DMS114 treated with DMSO at 0.1 percent for 48 hours (cell line): Measurements from ENCODE around the gene SPTB.

Experiments used
- DNase-seq: peaks from one replicate; lab custom pipeline; 2025; ENCODE audit not compliant: unreplicated experiment; lab: John Stamatoyannopoulos, UW

The SPTB gene

GRCh38 chr14:64792871-64793560 is 86.7 kb downstream of the SPTB start:
- no peak for DNase-seq

GRCh38 chr14:64792231-64792630 is 87.5 kb downstream of the SPTB start:
- no peak for DNase-seq

GRCh38 chr14:64790478-64790877 is 89.2 kb downstream of the SPTB start:
- DNase-seq = no peak

DNA sequence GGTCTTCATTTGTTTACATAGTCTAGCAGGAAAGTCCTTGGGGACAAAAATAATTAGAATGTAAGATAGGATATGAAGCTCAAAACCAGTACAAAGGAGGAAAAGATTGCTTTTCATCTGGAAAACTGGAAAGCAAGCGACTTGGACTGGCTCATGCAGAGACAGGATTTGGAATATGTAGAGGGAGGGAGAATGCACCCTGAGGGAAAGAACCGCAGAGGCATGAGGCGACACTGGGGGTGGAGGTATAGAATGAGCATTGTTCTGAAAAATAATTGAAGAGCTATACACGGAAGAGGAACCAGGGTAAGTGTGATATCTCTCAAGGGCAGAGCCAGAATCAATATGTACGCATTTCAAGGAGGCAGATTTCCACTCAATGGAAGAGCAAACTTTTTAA is 90.0 kb downstream of the SPTB start:
- DNase-seq = no peak

DNA sequence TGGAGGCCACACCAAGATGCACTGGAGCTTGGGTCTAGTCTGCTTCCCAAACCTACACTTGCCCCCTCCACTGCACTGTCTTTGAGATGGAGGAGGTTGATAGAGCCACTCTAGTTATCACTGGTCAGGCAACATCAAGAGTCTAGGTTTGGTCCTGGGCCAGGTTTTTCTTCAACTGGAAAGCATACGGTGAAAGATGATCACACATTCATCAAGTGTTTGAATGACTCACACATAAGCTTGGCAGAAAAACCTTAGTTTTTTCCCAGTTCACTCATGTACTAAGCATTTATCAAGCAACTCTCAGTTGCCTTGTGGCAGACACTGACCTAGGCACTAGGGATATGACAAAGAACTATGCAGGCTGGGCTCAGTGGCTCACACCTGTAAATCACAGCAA is 91.0 kb downstream of the SPTB start:
- DNase-seq = no peak

DNA sequence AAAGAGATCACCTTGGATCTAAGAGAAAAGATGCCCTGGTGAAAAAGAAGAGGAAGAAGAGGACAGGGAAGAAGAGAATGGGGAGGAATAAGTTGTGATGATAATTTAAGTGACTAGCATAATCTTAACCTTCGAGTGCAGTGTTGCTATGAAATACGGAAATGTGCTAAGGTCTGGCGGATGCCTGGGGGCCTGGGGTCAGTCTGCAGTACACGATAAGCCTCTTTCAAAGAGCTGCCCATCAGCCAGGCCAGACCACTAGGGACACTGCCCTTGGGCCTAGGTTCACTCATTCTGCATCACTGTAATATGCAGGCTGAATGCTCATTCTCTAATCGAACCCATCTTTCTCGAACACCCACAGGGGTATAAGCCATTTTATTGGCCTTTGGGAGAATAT is 92.1 kb downstream of the SPTB start:
- DNase-seq = no peak

DNA sequence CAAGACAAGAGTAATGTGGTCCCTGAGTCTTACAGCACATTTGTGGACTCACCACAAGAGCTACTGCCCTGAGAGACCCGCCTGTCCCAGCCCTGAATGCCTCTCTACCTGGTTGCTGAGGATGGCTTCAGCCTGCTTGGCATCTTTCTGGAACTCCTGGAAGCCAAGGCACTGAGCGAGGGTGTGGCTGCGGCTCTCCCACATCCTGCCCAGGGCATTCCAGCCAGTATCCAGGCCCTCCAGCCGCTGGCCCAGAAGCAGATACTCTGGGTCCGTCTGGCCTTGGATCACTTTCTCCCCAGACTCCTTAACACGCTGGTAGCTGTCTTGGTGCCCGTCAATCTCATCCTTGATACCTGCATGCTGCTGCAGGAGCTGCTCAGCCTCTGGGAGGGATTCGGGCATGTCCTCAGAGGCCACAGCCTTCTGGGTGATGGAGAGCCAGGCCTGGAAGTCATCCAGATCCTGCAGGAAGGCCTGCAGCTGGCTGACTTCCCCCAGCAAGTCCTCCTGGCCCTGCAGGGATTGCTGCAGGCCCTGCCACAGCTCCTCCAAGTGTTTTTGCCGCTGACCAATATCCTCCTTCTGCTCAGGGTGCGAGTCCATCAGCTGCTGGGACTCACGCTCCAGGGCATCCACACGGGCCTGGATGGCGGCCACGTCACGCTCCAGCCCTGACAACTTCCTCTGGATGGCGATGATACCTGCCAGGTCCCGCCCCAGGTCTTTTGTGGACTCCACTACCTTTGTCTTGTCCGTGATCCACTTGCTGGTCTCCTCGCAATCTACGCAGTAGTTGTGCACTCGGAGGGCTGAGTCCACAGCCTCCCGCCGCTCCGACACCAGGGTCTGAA is 93.2 kb downstream of the SPTB start:
- DNase-seq = no peak

DNA sequence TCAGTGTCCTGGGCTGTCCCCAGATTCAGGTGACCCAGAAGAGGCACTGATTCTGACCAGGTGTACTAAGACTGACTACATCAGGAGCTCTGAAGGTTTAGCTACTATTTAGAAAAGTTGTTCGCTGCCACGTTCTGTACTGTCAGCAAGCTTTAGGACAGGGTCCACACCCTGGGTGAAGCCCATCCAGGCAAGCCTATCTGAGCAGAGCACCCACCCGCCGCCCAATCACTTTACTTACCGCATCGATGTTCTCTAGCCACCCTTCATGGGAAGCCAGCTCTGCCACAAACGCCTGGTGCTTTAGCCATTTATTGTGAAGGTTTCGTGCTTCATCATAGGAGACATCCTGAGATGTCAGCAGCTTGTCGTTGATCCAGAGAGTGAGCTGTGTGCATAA is 95.7 kb downstream of the SPTB start:
- no peak for DNase-seq

DNA sequence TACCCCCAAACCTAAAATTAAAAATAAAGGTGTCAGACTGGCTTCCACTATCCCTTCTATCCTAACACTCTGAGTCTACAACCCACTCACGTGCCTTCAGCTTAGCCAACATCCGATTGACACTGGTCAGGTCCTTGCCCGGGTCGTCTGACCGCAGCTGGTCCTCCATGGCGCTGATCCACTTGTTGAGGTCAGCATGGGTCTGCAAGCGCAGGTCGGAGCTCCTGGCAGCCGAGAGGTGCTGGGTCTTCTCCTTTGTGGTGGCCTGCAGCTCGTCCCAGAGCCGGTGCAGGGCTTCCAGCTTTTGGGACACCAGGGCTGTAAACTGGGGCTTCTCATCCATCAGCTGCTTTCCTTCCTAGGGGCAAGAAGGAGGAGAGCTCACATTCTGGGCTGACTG is 97.5 kb downstream of the SPTB start:
- DNase-seq = no peak

- DNase-seq = no peak
These were observed 100.2 kb downstream of the SPTB start for GRCh38 chr14:64779472-64779871.

- no peak for DNase-seq
These were observed 101.5 kb downstream of the SPTB start for GRCh38 chr14:64778104-64778754.

- no peak for DNase-seq
These were observed 102.2 kb downstream of the SPTB start for GRCh38 chr14:64777461-64777860.

DNA sequence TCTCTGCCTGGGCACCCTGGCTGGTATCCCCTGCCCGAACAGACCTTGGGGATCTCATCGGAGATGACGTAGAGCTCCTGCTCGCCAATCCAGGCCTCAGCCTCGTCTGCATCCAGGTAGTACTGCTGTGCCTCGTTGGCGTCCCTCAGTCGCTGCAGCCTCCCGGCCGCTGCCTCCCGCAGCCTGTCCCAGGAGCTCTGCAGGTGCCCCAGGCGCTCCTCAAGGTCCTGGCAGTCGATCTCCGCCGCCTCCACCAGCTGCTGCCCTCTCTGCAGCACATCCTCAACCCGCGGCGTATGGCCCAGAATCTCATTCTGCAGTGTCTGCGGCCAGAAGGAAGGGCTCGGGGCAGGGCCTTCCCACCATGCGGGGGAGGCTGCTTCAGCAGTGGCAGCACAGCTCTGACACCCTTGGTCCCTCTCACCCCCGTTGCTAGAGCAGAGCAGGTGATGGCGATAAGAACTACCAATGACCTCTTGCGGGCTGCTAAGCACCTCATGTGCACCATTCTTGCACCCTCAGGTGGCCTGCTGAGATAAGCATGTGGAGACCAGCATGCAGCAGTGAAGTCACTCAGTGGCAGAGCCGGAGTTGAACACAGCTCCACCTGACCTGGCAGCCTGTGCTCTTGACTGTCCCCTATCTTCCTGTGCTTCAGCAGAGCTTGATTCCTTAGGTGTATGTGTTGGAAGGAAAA is 104.5 kb downstream of the SPTB start:
- DNase-seq = no peak

- no peak for DNase-seq
These were observed 105.4 kb downstream of the SPTB start for GRCh38 chr14:64774272-64774671.

- DNase-seq = no peak
These were observed 106.1 kb downstream of the SPTB start for GRCh38 chr14:64773577-64773976.

GRCh38 chr14:64773046-64773445 is 106.7 kb downstream of the SPTB start:
- DNase-seq = no peak

DNA sequence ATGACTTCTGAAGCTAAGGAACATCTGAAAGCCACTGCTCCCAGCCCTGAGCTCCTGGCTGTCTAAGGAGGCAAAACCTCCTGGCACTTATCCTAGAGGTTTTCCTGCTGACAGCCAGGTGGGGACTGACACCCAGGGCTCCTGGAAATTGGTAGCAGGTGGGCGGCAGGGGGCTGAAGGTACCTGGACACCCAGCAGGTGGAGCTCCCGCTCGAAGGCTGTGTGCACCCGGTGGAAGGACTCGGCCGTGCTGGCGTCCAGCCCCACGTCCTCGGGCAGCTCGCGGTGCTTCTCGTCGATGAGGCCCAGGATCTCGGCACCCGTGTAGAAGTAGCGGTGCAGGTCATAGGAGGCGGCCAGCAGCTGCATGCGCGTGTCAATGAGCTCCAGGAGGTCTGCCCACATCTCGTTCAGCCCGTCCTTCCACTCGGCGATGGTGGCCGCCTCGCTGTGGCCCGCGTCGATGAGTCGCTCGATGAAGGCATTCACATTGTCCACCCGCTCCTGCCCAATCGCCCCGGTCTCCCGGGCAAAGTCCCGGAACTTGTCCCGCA is 107.2 kb downstream of the SPTB start:
- DNase-seq = no peak

GRCh38 chr14:64771161-64771560 is 108.5 kb downstream of the SPTB start:
- no peak for DNase-seq

DNA sequence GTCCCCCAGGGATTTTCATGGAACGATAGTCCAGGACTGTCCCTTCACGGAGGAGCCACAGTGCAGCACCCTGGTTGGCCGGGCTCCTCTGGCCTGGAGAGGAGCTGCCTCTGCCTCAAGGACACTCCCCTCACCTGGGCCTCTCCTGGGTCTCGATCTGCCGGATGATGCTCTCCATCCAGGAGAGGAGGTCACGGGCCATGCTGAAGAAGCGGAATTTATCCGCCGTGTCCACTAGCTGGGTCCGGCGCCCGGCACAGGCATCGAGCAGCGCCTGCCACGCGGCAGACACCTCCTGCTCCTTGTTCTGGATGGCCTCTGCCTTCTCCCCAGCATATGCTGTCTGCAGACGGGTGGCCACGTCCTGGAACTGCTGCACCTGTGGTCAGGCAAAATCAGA is 109.0 kb downstream of the SPTB start:
- DNase-seq = no peak

DNA sequence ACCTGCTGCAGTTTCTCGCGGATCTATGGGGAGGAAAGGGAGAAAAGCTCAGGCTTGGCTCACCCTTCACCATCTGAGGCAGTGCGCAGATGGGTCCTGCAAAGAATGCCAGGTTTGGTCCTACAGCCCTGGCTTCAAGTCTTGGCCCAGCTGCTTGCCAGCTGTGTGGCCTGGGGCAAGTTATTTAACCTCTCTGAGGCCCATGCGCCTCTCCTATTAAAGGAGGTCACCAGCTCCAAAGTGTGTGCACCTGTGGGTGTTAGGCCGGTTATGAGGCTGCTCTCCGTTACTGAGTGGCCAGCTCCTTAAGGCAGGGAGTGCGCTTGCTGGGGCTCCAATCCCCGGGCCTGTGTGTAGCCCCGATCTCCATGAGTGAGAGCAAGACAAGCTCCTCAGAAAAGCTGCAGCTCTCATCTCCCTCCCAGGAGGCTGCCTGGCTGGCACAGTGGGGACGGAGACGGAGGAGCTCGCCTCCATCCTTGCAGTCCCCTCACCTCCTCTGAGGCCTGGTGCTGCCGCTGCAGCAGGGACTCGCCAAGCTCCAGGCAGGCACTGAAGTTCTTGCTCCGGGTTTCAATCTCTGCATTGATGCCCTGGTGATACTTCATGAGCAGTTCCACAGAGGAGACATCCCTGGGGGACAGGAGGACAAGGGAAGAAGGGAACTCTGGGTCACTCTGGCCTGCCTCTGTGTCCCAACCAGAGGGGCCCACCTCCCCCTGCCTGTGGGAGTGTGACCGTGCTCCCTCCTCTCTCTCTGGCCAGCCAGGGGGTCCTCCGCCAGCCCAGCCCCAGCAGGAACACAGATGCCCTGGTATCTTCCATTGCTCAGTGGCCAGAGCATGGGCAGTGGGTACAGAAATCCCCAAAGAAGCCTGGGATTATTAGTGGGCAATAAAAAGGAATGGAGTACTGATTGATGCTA is 110.3 kb downstream of the SPTB start:
- DNase-seq = no peak
